CMK (cell line): Measurements from ENCODE around the gene RRP7A.
"Not testable (repeated sequence)": the region's sequence is repeated elsewhere in the genome, so short reads cannot be mapped to it uniquely, and the experiment has no call there.

Source experiments
- DNase-seq: peaks from one replicate; pipeline ENCODE4 v3.0.0-alpha.2; 2010; ENCODE audit warnings: low read depth

Gene RRP7A

DNA sequence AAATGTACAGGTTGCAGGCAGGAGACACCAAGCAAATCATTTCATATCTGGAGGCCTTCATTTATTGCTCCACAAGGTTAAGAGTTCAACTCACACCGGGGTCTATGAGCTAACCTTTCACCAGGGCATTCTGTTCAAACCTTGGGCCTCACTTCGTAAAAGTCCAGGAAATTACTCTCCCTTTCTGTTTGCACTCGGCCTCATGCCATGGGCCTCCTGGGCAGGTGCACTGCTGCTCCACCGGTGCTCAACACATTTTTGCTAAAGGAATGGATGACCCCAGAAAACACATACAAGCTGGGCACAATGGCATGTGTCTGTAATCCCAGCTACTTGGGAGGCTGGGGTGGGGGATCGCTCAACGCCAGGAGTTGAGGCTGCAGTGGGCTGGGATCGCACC is 16.6 kb upstream of the RRP7A start:
- no peak for DNase-seq

DNA sequence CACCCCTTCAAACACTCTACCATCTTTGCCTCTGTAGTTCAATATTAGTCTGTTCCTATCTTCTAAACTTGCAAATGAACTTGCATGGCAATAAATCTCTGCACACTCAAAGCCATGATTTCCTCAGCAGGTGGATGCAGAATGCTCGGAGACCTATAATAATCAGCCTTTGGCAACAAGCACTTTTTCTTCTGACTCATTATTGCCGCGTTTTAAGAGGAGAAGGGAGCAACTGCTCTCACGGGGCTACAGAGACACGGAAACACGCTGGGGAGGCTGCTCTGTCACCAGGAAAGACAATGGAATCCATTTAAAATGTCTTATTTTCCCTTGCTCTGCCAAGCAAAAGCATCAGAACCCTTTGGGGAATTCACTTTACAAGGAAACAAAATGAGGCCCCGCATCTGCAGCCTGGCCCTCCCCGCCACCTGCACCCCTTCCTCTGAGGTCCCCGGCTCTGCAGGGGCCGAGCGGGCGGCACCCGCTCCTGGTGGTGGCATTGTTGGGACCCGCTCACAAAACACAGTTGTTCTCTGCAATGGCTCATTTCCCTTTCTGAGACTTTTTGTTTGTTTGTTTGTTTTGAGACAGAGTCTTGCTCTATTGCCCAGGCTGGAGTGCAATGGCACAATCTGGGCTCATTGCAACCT is 15.6 kb upstream of the RRP7A start:
- not testable (repeated sequence) for DNase-seq

DNA sequence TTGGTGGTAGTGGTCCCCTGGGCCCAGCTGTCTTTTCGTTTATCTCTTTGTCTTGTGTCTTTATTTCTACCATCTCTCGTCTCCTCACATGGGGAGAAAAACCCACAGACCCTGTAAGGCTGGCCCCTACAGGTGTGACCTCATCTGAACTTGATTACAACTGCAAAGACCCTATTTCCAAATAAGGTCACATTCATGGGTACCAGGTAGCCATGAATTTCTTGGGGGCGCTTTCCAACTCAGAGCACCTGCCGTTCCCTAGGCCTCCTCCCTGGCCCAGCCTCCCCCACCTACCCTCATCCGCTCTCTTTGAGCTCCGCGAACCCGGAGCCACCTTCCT is 14.0 kb upstream of the RRP7A start:
- DNase-seq, result no peak

DNA sequence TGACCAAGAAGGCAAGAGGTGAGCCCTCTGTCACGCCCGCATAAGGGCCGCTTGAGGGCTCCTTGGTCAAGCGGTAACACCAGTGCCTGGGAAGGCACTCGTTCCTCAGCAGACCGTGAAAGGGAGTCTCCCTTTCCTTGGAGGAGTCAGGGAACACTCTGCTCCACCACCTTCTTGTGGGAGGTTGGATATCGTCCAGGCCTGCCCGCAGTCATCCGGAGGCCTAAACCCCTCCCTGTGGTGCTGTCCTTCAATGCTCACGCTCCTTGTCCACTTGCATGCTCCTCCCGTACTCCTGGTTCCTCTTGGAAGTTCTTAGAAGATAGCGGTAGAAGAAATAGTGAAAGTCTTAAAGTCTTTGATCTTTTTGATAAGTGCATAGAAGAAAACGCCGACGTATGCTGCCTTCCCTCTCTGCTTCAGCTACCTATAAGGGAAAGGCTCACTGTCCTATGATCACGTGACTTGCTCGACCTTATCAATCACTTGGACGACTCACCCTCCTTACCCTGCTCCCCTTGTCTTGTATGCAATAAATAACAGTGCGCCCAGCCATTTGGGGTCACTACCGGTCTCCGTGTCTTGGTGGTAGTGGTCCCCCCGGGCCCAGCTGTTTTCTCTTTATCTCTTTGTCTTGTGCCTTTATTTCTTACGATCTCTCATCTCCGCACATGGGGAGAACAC is 11.9 kb upstream of the RRP7A start:
- not testable (repeated sequence) for DNase-seq

DNA sequence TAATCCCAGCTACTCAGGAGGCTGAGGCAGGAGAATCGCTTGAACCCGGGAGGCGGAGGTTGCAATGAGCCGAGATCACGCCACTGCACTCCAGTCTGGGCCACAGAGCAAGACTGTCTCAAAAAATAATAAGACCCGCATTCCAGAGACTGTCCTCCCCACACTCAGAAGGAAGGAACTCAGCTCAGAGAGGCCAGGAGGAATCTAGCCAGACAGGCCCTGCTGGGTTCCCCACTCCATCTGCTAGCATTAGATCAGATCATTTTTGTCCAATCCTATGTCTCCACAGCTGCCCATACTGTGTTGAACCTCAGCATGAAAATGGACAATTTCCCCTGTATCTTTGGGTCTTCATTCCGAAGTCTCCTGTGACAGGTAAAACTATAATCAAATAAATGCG is 9.8 kb upstream of the RRP7A start:
- not testable (repeated sequence) for DNase-seq

DNA sequence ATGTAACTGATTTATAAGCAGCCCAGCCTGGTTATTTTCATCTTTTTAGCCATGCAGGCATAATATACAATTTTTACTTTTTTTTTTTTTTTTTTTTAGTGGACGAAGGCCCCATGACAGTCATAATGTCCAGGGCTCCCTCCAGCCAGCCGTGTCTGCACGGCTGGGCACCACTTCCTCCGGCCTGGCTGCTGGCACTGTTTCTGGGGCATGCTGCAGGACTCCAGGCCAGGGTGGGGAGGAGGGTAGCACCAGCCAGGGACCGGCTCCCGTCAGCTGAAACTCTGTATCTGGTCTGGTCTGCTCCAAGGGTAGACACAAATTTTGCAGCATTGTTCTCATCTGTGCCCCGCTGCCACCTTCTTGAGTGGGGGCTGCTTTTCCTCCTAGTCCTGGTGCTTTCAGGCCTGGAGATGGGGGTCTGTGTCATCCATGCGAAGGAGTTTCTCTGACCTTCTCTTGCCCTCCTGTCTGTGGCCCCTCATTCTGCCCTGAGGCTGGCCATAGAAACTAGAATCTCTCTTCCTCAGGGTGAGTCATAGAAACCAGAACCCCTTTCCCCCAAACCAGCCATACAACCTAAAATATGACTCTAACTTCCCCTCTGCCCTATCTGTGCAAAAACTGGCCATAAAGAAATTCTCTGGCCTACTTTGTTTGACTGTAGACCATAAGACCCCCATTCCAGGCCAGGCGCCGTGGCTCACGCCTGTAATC is 9.2 kb upstream of the RRP7A start:
- DNase-seq, result no peak

DNA sequence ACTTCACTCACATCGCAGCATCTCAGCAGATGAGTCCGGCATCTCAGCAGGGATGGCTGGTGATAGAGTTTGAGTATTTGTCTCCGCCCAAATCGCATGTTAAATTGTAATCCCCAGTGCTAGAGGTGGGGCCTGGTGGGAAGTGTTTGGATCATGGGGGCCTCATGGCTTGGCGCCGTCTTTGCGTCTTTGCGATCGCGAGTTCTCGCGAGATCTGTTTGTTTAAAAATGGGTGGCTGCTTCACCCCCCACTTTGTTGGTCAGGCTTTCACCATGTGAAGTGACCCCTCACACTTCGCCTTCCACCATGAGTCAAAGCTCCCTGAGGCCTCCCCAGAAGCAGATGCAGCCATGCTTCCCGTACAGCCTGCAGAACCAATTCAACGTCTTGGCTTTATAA is 3.0 kb upstream of the RRP7A start:
- DNase-seq, result no peak

DNA sequence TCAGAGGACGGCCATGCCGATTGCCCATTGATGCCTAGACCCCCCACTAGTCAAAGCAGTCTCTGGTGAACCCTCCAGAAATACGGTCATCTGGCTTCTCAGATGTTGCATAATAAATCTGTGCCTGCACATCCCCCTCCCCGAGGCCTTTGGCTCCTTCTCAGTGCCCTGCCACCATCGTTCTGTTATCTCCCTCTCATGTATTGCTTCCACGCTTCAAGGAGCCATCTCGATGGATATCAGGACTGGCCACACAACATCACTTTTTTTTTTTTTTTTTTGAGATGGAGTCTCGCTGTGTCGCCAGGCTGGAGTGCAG is 1.6 kb upstream of the RRP7A start:
- no peak for DNase-seq

DNA sequence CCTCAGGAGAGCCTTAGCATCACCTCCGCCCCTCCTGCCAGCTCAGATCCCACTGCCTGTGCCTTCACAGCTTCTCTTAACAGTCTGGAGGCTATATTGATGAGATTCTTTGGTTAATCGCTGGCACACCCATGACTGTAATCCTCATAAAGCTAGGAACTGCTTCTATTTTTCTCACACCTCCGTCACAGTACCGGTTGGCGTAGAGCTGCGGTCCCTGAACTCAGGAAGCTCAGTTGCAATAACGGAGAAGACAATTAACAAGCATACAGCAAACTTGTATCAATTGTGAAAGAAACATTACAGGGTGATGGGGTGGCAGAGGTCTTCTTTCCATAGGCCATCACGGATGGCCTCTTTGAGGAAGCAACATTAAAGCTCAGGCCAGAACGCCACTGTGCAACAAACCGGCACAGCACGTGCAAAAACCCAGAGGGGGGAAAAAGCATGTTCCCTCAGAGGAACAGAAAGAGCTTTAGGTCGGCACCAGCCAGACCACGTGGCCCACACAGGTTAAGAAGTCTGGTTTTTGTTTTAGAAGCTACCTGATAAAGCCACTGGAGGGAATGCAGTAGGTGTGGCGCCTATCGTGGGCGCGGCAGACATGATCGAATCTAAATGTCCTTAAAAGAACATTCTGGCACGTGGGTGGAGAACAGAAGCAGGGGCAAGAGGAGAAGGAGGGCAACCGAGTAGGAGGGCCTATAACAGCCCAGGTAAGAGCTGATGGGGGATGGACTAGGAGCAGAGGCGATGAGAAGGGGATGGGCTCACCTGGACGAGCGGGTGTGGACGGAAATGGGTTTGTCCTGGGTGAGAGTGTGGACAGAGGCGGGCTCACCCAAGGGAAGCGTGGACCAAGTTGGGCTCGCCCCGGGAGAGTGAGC is 715 bp downstream of the RRP7A start:
- not testable (repeated sequence) for DNase-seq

DNA sequence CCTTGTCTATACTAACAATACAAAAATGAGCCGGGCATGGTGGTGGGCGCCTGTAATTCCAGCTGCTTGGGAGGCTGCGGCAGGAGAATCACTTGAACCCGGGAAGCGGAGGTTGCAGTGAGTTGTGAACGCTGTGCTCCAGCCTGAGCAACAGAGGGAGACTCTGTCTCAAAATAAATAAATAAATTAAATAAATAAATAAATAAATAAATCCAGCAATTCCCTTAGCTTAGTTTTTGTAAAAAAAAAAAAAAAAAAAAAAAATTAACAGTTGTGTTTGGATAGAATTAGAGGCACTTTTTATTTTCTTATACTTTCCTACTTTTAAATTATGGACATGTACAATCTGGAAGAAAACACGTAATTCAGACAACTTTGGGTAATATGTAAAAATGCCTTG is 2.5 kb downstream of the RRP7A start:
- DNase-seq, result not testable (repeated sequence)

DNA sequence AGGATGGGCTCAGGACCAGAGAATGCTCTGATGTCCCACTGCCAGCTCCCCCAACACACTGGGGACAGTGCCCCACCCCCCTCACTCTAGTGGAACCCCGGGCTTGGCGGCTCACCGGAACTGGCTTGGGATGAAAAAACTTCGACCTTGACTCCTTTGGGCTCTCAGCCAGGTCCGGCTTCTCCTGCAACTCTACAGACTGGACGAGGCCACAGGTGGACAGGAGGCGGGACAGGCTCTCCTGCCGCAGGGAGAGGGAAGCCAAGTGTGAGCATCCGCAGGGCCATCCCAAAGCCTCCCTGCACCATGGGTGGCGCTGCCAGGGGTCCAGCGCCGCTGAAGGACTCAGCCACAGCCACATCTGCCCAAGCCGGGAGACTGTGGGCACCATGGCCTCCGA is 3.7 kb downstream of the RRP7A start:
- no peak for DNase-seq

DNA sequence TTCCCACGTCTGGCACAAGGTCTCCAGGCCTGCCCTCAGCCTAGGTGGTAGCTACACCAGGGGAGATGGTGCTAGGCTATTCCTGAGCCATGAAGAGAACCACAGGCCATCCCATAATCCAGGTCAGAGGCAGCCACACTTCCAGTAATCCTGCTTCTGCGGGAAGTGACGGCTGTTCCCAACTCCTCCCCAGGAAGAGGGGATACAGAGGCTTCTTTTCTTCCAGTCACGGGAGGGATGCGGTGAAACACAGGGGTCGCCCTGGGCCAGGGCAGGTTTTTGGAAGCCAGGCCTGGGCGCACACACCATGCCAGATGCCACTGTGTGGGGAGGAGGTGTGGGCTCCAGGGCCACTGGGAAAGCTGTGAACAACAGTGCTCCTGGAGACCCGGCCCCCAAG is 4.3 kb downstream of the RRP7A start:
- not testable (repeated sequence) for DNase-seq

DNA sequence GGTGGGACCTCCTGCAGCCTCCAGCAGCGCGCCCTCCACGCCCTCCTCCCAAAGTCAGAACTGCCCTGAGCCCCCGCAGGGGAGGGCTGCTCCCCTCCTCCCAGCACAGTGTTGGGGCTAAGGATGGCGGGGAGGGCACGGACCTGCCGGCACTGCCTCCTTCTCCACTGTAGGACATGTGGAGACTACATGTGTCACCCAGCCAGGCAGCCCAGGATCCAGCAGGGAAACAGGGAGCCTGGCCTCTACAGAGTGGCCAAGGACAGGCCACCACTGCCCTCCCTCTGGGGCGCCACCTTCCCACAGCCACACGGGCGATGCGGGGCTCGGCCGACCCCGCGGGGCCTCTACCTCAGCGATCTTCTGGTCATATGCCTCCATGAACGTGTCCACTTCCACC is 5.3 kb downstream of the RRP7A start:
- DNase-seq, result not testable (repeated sequence)

DNA sequence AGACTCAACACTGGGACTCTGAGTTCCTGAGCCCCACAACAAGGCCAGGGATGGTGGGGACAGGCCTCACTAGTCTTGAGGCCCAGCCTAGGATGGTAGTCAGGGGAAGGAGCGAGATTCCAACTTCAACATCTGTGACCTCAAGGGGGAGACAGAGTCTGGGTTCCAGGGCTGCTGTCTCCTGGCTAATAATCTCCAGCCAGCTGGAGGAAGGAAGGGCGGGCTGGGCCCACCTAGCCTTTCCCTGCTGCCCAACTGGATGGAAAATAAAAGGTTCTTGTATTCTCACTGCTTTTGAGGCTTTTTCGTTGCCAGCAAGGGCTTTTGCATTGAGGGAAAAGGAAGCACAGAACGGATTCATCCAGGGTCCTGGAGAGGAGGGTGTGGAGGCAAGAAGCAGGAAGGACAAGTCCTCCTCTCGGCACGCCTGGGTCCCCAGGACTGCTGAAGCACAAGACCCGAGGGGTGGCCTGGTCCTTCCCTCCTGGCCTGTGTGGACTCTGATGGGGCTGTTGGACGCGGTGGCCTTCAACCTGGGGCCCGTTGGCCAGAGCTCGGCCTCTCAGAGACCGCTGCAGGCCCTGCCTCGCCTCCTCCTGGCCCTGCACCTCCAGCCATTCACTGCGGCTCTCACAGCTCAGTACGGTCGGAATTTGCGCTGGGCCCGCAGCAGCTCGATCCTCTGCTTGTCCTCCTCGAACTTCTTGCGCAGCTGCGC is 7.2 kb downstream of the RRP7A start:
- DNase-seq, result not testable (repeated sequence)

DNA sequence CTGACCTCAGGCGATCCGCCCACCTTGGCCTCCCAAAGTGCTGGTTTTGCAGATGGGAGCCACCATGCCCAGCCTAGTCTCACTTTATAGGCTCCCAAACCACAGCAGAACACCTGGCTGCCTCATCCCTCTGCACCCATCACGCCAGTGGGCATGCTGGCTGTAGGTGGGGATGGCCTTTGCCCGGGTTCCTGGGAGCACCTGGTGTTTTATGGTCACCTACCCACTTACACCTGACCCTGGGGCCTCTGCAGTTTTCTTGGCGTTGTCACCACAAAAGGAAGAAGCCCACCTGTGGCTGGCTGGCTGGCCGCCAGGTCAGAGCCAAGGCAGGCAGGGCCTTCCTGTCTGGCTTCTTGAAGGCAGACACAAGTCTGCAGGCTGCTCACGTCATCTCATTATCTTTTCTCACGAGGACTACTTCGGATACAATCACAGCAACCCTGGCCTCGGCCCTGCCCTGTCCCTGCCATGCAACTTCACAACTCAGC is 8.2 kb downstream of the RRP7A start:
- DNase-seq, result no peak

DNA sequence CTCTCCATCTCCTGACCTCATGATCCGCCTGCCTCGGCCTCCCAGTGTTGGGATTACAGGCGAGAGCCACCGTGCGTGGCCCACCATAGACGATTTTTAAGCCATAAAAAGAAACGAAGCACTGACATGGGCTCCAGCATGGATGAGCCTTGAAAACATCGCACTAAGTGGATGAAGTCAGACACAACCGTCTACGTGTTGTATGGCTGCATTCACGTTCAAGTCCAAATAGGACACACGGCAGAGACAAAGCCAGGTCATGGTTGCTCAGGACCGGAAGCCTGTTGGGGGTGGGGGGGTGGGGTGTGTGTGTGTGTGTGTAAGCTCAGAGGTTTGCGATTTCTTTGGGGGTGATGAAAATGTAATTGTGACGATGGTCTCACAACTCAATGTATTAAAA is 10.0 kb downstream of the RRP7A start:
- DNase-seq, result no peak

DNA sequence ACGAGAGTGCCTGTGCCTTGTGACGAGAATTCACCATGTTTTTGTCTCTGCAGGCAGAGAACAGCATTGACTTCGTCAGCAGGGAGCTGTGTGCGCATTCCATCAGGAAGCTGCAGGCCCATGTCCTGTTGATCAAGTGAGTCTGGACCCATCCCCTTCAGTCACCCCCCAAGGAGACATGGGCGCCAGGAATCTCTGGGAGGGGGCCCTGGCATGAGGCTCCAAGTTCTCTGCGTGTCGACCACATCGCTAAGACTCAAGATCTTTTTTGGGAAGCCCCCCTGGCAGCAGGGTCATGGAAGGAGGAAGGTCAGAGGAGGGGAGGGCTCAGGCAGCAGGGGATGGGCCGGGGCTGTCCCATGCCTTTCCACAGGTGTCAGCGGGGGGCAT is 10.6 kb downstream of the RRP7A start:
- DNase-seq, result not testable (repeated sequence)

DNA sequence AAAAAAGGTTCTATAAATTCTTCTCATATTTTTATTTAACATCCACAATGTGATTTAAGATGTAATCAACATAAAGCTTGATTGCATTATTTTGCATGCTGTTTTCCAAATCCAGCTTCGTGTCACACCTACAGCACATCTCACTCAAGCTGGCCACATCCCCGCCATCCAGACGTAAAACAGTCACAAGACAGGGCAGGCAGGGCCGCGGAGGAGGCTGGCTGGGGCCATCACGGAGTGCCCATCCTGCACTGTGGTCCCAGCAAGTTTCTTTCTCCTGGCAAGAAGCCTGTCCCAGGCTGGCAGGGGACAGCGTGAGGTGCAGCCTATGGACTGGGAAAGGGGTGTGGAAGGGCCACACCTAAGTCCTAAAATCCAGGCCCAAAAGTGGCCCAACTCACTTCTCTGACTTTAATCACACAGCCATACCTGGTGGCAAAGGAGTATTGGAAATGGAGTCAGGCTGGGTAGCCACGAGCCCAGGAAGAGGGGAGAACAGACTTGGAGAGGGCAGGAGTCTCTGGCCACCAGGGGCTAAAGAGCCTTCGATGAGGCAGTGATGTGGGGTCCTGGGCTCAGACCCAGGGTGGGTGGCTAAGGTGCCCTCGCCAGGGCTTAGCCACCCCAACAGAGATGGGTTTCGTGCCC is 11.1 kb downstream of the RRP7A start:
- not testable (repeated sequence) for DNase-seq

DNA sequence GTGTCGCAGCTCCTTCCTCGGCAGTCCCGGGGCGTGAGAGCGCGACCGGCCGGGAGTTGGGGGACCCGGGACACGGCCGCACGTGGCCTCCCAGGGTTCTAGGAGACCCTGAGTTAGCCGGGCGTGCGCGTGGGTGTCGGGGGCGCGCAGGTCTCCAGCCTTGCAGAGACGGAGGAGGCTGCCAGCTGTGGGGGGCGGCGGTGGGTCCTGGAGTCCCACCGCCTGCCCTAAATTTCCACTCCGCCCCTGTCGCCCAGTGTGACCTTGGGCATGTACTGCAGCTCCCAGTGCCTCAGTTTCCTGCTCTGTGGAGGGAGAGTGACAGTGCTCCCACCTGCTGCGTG is 18.8 kb downstream of the RRP7A start:
- DNase-seq, result no peak

DNA sequence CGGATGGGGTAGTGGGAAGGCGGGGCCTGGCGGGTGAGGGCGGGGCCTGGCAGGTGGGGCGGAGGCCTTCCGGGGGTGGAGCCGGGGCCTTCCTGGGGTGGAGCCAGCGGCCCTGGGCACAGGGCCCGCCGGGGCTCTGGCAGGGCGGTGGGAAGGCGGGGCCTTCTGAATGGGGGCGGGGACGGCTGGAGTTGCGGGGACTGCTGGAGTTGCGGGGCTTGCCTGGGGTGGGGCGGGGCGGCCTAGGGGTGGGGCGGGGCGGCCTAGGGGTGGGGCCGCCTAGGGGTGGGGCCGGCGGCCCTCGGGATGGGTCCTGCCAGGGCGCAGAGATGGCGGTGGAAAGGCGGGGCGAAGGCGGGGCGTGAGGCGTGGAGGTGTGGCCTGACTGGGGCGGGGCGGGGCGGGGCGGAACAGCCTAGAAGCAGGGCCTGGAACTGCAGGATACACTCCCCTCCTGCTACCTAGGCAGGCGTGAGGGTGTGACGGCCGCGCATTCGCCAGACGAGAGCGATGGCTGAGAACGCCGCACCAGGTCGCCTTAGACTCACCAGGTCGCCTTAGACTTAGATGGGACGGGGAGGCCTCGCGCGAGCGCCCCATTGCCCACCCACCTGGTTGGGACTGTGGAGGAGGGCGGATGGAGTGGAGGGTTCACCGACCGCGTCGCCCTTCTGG is 19.3 kb downstream of the RRP7A start:
- DNase-seq, result peak; percentile 78

DNA sequence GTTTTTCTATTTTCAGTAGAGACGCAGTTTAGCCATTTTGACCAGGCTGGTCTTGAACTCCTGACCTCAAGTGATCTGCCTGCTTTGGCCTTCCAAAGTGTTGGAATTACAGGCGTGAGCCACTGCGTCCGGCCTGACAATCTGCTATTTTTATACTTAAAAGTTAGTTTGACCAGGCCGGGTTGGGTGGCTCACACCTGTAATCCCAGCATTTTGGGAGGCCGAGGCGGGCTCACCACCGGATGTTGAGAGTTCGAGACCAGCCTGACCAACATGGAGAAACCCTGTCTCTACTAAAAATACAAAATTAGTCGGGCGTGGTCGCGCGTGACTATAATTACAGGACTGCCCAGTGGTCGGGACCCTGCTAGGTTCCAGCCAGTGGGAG is 19.8 kb downstream of the RRP7A start:
- DNase-seq, result not testable (repeated sequence)
